GM13976 (cell line): ENCODE results near the gene REEP6.

Experiments
- DNase-seq: peaks from one replicate; pipeline ENCODE4 v3.0.0; 2012; ENCODE audit warnings: low spot score
- CTCF ChIP-seq: IDR thresholded peaks from 2 replicates; pipeline ENCODE4 v1.5.1; 2012; ENCODE audit warnings: borderline replicate concordance, mild to moderate bottlenecking; ENCODE audit not compliant: insufficient read depth; ENCODE audit errors: extremely low read depth, missing control alignments, control extremely low read depth
- in situ Hi-C: fragments of 300-500 bp; cut with MboI; formaldehyde crosslinking; loops from one replicate; pipeline ENCODE4 v1.12.0; 2022; ENCODE audit warnings: low sequenced_read_pairs, mixed read lengths, inconsistent platforms; ENCODE audit not compliant: unreplicated experiment

Gene REEP6

GRCh38 chr19:1502433-1503088, 11.6 kb downstream of the REEP6 start:
- no peak for DNase-seq
- no peak for TF ChIP-seq CTCF
- in situ Hi-C loops, result no loop called here

- peak; percentile 84 for DNase-seq
- TF ChIP-seq CTCF, result peak; percentile 83
- in situ Hi-C loops, result no loop called here
Measured at GRCh38 chr19:1503089-1503924, 12.3 kb downstream of the REEP6 start.

- DNase-seq, result no peak
- no peak for TF ChIP-seq CTCF
- in situ Hi-C loops, result no loop called here
Measured at GRCh38 chr19:1503925-1504773, 13.2 kb downstream of the REEP6 start.

- in situ Hi-C loops, result no loop called here
- no peak for TF ChIP-seq CTCF
- DNase-seq, result no peak
Measured at GRCh38 chr19:1505012-1505411, 14.0 kb downstream of the REEP6 start.

- no peak for TF ChIP-seq CTCF
- DNase-seq, result no peak
- in situ Hi-C loops, result no loop called here
Measured at GRCh38 chr19:1505991-1506881, 15.3 kb downstream of the REEP6 start.

- no peak for TF ChIP-seq CTCF
- in situ Hi-C loops, result no loop called here
- no peak for DNase-seq
Measured at GRCh38 chr19:1507192-1507660, 16.2 kb downstream of the REEP6 start.
